ENCODE measurements around the gene COL24A1. TPM values are rescaled to one million over a fixed set of nuclear protein-coding genes. Genes with fewer than 3 reads are reported as not detected.

COL24A1 gene
- 10 to 100 TPM in 3 of 12 donors, 1 to 10 TPM in 8, not detected in 1; 1.5 to 17.1 (median 6.3) TPM for polyA plus RNA-seq (ENCODE audit: insufficient read length in 12 of 12)
- long read RNA-seq, donor 1 = 0 reads
- long read RNA-seq, donor 2 = 0 reads
- long read RNA-seq, donor 3 = 0 reads
- long read RNA-seq, donor 4 = 0 reads
- long read RNA-seq, donor 5 = 0 reads
- long read RNA-seq, donor 6 = 0 reads
- long read RNA-seq, donor 7 = 0 reads
- long read RNA-seq, donor 8 = 0 reads
- long read RNA-seq, donor 9 = 0 reads
- long read RNA-seq, donor 10, partial matches to known transcripts = 0 of 1 reads
- long read RNA-seq, donor 10, other reads (novel, unspliced or antisense) = 0 of 1 reads
- long read RNA-seq, donor 11, partial matches to known transcripts = 0 of 1 reads
- long read RNA-seq, donor 11, other reads (novel, unspliced or antisense) = 0 of 1 reads

DNA sequence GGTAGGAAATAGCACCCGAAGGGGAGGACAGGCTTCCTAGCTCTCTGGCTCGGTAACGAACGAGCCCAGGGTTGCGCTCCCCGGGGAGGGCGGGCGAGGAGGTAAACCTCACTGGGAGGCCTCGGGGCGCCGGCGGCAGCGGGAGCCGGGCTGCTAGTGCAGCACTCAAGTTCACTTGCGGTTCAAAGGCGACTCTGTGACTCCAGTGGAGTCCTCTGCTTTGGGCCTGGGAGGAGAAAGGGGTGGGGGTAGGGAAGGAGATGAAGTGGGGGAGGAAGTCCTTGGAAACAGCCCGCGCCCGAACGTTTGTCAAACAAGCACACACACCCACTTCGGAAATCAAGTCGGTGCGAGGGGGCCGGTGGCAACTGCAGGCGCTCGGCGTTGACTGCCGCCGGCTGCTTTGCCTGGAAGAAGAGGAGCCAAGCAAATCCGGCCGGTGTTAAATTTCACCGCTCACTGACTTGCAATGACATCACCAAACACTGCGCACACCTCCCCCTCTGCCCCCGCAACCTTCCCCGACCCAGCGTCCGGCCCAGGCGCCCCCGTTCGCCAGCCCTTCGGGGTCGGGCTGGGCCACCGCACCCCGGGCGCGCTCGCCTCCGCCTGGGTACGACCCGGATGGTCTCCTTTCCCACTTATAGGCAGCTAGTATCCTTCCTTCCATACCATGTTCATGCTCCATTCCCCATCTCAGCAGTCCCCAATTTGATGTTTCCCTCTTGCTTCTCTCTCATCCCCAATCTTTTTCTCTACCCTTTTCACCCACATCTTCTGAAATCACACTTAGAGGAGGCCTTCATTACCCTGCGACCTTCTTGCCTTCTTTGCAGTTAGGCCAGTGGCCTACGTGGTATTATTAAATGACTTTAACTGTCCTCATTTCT is at the start of gene COL24A1:
COL24A1 (minus strand) TSS at position 207 of the 890 bp plus-strand sequence. CDS start 376 bp downstream, outside the sequence.
- peak; percentile 77 for DNase-seq

DNA sequence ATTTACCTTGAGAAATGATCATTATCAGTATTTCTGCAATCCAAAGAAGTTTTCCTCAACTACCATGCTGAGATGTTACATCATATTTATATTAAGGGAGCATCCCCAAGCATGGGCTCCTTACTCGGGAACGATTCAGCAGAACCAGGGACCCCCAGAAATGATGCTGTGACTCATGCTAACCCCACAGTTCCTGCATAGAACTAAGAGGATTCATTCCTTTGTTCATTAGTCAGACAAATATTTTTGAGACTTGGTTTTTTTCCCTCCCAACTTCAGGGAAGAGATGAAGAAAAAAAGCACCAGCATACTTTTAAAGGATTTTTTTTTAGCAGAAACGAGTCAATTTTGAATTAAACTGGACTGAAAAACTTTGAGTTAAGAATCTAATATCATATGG is 49.2 kb upstream of the COL24A1 start:
- DNase-seq = no peak

DNA sequence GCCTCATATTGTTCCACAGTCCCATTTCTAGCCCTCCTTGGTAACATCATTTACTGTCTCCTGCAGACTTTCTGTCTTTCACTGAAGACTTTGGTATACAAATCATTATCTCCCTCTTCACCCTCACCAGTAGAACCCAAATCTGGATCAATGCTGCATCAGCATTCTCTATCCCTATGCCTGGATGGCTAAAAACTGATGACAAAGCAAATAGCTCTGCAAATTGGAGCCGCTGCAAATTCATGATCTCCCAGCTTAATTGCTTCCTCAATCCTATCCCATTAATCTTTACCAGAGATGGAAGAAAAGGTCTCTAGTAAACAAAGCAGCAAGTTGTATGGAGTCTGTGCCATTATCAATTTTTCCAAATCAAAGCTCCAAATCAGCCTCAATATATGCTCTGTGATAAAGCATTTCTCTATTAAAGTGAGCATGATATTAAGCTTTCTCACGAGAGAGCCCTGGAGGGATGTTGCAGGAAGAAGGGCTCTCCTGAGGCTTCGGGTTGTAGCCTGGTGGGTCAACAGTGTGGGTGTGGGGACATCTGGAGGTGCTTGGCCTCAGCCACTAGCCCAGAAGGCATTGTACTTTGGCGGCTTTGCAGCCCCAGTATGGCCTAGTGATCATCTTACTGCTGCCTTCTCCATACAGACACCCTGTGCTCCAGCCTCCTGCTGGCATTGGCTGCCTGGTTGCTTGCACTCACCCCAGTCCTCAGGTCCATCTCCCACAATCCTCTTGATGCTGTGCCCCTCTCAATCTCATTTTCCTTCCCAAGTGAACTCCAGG is 46.2 kb upstream of the COL24A1 start:
- DNase-seq = no peak

DNA sequence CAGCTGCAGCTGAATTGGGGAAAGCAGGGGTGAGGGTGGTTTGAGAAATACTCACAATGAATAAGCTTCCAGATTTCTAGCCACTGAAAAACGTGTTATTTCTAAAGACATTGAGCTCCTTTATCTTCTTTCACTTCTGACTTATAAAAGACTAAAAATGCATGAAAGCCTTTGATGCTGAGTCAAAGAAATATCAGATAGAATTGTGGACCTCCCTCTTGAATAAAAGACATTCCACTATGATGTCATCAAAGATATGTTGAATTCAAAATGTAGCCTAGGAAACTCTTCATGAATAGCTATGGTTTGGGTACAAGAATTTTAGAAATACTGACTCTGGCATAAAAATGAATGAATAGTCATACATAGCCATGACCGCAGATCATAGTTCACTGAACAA is 44.7 kb upstream of the COL24A1 start:
- DNase-seq = no peak

- no peak for DNase-seq
These were observed 44.3 kb upstream of the COL24A1 start for GRCh38 chr1:86200901-86201300.

DNA sequence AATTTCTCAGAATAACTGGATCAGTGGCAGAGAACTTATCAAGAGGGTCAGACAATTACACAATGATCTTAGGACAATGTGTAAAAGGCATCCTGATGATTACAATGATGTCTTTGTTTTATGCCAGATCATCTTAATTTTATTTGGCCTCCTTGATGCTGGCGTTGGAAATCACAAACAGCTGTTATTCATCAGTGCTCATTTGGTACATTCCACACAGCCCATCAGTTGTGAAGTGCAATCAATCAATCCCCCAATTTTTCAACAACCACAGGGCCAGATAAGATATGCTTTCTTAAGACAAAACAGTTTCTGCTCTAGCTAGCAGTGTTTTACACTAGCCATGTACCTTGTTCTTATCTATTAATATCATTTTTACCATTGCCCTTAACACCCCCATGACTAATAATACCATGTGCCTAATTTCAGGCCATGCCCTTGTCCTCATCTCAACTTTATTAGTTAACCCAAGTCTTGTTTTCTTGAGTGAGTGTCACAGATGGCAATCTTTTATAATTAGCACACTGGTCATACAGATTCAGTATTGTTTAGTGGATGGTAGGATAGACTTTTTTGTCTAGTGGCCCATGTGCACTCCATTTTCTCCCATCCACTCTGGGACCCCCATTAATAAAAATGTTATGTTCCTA is 40.8 kb upstream of the COL24A1 start:
- no peak for DNase-seq

DNA sequence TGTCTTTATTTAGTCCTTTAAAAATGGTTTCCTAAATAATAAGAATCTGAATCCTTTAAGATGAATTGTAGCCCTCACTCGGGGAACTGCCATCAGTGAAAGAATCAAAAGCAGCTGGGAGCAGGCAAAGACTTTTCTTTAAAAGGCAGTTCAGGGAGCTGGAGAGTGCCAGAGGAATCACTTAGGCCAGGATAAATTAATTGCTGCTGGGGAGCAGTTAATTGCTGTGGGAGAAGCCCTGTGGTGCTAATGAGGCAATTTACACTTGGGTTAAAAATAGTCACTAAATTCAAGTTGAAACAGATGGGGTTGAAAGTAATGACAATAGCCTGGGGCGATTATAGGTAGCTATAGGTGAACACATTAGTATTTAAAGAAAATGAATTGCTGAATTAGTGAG is 38.7 kb upstream of the COL24A1 start:
- DNase-seq = no peak

GRCh38 chr1:86194491-86195034 is 38.0 kb upstream of the COL24A1 start:
- DNase-seq = no peak

DNA sequence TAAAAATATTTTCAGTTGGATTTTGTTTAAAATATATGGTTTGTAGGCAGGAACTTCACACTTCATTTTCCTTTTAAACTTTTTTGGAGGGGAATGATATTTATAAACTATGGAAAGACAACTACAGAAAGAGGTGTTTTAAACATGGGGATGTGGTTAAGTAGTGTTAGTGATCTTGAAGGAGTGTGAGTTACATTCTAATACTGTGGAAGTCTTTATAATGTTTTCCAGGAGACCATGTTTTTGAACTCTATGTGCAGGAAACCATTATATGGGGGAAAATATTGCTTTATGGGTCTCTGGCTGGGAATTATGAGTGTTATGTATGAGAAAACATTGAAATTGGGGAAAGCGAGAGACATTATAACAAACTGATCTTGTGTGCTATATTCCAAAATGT is 35.8 kb upstream of the COL24A1 start:
- DNase-seq = no peak

DNA sequence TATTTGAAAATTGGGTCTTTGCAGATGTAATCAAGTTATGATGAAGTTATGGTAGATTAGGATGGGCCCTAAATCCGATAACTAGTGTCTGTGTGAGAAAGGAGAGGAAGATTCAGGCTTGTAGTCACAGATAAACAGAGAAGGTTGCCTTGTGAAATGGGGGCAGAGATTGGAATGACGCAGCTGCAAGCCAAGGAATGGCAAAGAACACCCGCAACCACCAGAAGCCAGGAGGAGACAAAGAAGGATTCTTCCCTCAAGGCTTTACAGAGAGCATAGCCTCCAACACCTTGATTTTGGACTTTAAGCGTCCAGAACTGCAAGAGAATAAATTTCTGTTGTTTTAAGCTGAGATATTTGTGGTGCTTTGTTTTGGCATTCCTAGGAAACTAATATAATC is 35.4 kb upstream of the COL24A1 start:
- no peak for DNase-seq

GRCh38 chr1:86190873-86191272 is 34.3 kb upstream of the COL24A1 start:
- DNase-seq = no peak

DNA sequence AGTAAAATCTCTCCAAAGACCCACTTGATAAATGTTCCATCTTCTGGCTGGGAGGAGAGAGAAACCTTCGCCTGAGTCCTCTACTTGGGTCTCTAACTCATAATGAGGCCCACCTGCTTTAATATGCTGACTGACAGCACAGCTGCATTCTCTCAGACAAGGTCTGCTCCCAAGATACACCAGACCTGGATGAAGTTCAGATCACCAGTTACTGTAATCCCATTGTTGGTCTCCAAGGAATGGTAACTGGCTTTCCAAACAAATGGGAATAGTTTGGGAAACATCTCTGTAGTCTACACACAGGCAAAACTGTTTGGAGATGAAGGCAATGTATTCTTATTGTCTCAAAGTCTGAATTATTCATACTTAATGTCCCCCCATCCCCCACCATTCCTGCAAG is 27.9 kb upstream of the COL24A1 start:
- DNase-seq = peak; percentile 60

GRCh38 chr1:86183810-86184209 is 27.2 kb upstream of the COL24A1 start:
- DNase-seq = peak; percentile 53

GRCh38 chr1:86176226-86176625 is 19.7 kb upstream of the COL24A1 start:
- no peak for DNase-seq

DNA sequence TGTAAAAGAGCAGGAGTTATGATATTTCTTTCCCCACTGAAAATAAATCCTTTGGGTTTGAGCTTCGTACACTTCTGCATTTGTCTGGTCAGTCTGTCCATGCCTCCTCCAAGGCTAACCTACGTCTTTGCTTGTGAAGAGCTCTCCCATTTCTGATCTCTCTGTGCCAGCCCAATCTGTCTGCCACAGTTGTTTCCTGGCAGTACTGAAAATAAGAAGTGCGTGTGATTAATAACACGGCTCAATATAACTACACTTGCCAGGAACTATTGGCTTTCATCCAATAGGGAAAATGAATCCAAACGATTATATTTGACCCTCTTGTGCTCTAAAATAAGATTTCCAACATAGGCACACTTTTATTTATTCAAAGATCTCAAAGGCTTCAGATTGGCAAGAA is 19.2 kb upstream of the COL24A1 start:
- DNase-seq = no peak

GRCh38 chr1:86169625-86170024 is 13.1 kb upstream of the COL24A1 start:
- DNase-seq = no peak

DNA sequence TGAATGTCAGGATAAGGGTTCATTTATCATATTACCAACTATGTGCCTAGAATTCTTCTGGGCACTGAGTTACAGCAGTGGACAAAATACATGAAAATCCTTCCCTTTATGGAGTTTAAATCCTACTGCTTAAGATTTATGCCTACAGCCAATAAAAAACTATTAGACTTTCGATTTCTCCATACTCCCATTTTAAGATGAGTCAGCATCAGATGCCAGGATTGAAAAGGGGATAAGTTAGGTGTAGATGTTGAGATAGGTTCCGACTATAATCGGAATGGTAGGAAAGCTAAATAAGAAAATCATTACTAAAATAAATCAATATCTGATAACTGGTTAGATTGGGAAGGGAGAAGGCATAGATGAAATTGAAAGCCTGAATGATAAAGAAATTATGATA is 3.2 kb upstream of the COL24A1 start:
- DNase-seq = no peak

DNA sequence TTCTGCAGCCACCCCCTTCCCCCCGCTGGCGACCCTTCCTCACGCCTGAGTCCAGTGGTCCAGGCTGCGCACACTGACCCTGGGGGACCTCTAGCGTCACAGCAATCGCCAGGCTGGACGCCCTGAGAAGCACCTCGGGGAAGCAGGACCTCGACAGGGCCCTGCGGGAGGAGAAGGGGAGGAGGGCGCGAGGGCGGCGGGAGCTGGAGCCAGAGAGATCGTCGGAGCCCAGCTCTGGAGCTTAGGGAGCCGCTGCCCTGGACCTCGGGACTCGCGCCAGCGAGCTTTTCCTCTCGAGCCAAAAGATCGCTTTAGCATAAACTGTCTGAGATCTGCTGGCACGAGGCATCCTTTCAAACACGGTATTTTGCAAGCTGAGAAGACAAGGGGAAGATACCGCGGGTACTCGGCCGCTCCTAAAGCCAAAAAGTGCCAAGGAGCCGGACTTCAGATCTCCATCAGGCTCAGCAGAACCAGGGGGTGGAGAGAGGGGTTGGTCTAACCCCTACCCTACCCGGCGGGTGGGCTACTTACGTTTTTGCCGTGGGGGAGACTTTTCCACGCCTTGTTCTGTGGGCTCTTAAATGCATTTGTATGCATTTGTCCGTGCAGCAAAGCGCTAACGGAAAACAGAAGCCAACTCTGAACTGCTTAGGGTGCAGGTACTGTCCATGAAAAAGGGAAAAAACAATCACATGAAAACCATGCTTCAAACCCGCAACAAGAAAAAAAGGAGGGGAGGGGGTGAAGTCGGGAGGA is 586 bp downstream of the COL24A1 start:
- peak; percentile 62 for DNase-seq

- peak; percentile 71 for DNase-seq
These were observed 1.3 kb downstream of the COL24A1 start for GRCh38 chr1:86155051-86155806.

All from muscle of arm (tissue), 14 donors.